Fibroblast of skin of back (primary cell): ENCODE measurements around the gene S100Z. TPM values are rescaled to one million over a fixed set of nuclear protein-coding genes. Genes with fewer than 3 reads are reported as not detected.
A peak's percentile ranks its signal among the peaks of the same experiment; 100 is the strongest.
"Not testable (repeated sequence)": the region's sequence is repeated elsewhere in the genome, so short reads cannot be mapped to it uniquely, and the experiment has no call there.

Experiments used
- DNase-seq: peaks from one replicate; pipeline ENCODE4 v3.0.0-alpha.2; 2013
- polyA plus RNA-seq, 2 experiments: library from polyadenylated mRNA; unstranded; fragments of 120-200 nt; gene quantifications; one replicate each; pipeline ENCODE4 v1.2.1, GENCODE V29; 2013; ENCODE audit not compliant: insufficient read length in 2 of 2

S100Z gene
- not detected for polyA plus RNA-seq (2013, experiment 1 of 2; ENCODE audit: insufficient read length)
- not detected for polyA plus RNA-seq (2013, experiment 2 of 2; ENCODE audit: insufficient read length)

DNA sequence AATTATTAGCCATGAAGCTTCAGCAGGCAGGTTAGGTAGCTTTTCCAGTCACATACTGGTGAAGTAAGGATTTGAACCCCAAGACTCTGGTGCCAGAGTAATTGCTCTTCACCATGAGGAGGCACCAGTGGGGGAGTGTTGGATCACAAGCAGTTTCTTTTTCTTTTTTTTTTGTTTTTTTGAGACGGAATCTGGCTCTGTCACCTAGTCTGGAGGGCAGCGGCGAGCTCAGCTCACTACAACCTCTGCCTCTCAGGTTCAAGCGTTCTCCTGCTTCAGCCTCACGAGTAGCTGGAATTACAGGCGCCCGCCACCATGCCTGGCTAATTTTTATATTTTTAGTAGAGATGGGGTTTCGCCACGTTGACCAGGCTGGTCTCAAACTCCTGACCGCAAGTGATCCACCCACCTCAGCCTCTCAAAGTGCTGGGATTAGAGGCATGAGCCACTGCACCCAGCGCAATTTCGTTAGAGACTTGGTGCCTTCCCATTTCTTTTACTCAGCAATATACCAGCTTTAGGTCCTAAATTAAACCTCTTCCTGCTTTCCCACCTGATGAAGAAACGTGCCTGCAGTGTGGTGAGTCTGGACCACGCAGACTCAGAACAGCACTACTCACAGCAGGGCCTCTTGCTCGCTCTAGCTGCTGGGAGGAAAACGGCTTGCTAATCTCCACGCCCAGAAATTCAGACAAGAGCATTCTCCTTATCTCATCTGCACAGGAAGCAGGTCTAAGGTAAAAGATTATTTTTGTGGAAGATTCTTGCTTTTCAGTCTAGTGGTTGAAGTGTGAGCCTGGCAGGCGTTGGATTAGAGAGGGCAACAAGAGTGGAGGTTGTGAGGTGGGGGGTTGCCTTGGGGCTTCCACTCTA, at the start of gene S100Z:
Gene S100Z (plus strand): TSS at position 596 of the 873 bp plus-strand sequence. CDS start 25,346 bp downstream, outside the sequence.
- DNase-seq: no peak

DNA sequence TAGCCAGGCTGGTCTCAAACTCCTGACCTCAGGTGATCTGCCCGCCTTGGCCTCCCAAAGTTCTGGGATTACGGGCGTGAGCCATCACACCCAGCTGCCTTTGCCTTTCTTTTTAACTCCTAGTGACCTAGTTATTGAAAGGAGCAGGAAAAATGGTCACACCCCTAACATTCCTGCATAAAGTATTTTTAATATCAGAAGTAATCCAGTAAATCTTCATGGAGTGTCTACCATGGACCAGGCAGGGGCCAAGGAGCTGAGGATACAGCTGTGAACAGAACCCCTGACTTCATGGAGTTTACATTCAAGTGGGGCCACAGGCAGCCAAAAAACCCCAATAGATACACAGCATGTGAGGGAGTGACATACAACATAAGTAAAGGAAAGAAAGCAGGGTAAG, 49.2 kb upstream of the S100Z start:
- DNase-seq: no peak

DNA sequence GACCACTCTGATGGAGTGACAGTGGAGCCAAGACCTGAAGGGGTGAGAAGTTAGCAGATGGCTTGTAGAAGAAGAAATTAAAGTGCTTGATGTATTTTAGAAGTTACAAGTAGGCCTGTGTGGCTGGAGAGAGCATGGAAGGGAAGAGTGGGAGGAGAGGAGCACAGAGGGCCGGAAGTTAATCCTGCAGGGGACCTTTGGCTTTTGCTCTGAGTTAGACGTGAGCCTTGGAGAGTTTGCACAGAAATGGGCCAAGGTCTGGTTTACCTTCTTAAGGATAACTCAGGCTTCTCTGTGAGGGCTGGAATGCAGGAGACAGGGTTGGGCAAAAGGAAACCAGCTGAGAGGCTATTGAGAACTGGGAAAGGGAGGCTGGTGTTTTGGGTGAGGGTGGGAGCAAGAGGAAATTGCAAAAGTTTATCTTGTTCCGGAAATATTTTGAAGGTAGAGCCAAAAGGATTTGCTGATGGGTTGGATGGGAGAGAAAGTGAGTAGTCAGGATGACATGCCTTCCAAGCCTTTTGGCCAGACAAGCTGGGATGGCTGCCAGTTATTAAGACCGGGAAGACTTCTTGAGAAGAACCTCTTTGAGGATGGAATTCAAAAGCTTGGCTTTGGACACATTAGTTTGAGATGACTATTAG, 48.5 kb upstream of the S100Z start:
- DNase-seq: peak; percentile 91

DNA sequence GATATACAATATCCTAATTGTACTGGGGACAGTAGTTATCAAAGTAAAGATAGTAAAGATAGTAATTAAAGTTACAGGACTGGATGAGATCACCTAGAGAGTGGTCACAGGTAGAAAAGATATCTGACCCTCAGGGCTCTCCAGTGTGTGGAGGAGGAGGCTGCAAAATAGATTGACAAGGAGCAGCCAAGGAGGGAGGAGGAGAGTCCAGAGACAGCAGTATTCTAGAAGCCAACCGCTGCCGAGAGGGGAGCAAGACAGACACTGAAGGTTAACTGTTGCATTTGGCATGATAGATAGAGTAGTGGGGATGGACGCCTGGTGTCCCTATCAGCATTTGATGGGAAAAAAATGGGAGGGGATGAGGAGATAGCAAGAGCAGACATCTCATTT, 48.0 kb upstream of the S100Z start:
- DNase-seq: no peak

DNA sequence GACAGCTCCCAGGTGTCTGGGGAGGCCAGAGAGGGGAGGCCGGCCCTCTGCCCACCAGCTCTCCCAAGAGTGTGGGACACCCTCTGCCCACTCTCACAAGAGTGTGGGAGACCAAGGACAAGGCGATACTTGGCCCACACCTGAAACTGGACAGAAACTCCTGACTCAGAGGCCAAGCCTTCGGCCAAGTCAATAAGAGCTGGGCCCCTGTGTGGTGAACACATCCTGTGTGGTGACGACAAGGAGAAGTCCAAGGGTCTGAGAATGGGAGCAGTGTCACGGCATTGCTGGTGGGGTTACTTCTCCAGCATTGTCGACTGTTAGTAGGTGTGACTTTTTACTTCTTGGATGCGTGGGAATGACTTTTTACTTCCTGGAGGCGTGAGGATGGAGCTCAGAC, 45.5 kb upstream of the S100Z start:
- DNase-seq: no peak

DNA sequence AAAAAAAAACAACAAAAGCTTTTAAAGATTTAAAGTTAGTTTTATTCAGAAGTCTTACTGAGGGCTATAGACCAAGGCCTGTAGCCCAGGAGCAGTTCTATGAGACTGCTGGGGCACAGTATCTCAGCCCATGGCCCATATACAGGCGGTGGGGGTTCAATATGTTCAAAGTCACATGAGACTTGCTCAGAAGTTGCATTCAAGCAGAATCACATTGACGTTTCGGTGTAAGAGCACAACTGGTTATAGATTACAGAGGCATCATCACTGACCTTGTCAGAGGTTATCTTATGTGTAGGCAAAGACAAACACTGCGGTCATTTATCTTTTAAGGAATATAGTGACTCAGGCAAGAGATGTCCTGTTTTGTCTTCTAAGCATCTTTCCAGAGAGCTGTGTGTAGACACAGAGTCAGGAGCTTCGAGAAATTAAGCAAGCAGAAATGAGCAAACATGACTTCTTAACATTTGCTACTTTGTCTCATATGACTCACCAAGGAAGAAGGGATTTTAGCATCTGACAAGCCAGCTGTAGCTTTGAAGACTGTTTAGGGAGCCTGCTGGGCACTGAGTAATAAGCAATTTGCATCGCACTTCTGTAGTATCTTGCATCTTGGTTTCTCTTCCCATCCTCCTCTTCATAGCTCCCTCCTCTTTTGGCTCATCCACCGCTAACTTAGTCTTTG, 43.9 kb upstream of the S100Z start:
- peak; percentile 96 for DNase-seq

DNA sequence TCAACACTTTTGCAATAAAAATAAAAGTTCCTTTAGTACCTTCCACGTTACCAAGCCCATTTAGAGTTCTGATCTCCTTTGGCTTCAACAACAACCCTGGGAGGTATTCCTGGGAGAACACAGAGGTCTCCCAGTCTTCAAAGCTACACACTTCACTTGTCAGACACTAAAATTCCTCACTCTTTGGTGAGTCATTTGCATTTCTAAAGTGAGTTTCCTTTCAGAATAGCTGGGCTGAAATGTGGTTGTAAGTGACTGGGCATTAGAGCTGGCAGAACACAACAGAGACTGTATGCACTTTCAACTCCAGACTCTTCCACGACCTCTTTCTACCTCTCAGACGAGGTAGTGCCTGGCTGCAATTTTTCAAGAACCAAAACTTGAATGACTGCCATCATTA, 42.5 kb upstream of the S100Z start:
- DNase-seq: peak; percentile 87

DNA sequence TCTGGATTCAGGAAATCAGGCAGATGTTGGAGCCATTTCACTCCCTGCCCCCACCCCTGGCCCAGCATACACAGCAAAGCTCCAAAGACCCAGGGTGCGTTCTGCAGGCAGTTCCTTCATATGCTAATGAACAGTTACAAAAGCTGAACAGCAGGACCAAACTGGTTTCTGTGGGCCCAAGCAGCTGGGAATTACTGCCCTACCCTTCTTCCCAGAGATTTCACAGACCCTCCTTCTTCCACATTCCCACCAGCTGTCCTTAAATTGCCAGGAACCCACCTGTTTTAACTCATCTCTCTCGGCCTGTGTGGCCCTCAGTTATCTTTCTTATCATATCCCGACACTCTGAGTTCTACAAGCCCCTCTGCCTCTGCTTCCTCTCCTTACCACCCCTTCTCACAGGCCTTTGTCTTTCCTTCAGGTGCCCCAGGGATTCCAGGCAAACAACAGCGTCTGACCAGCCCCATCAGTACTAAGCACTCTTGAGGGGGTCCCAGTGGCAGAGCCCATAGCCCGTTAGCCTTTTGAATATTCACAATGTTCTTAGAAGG, 41.6 kb upstream of the S100Z start:
- no peak for DNase-seq

DNA sequence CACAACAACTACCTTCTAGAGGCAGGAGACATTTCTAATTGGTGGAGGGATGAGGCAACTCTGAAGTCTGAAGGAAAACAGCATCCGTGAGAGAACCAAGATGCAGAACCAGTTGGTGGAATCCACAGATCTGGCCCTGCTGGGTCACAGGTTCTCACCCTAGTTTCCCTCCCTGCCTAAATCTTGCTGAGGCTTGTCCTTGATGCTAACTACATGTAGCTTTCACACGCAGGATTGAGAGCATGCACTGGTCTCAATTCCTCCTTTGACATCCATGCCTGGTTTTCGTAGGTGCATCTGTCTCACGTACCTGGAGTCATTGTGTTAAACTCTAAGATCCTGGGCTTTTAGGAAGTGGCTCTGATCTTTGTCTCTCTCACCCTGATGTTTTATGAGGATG, 40.7 kb upstream of the S100Z start:
- DNase-seq: no peak

DNA sequence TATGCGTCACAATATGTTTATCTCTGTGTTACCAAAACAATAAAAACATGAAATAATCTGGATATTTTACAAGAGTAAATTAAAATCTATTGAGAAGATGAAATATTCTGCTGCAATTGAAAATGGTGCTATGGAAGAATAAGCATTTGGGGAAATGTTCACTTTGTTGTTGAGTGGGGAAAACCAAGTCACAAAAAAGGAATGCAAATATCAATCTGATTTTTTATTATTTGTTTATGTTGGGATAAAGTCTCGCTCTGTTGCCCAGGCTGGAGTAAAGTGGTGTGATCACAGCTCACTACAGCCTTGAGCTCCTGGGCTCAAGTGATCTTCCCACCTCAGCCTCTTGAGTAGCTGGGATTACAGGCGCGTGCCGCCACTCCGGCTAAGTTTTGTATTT, 39.6 kb upstream of the S100Z start:
- no peak for DNase-seq

DNA sequence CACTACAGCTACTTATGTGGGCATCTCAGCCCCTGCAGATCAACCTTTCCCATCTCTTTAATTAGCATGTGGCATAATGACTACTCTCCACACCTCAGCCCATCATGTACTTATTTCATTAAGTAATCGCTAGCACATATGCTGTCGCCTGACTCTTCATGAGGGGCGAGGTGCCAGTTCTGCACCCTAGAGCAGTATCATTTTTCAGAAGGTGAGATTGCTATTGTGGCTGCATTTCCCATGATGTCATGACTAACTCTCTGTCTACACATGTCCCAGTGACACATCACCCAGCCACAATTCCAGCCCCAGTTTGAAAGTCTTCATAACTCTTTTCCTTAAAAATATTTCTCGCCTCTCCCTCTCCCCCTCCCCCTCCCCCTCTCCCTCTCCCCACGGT, 38.6 kb upstream of the S100Z start:
- DNase-seq: peak; percentile 67

DNA sequence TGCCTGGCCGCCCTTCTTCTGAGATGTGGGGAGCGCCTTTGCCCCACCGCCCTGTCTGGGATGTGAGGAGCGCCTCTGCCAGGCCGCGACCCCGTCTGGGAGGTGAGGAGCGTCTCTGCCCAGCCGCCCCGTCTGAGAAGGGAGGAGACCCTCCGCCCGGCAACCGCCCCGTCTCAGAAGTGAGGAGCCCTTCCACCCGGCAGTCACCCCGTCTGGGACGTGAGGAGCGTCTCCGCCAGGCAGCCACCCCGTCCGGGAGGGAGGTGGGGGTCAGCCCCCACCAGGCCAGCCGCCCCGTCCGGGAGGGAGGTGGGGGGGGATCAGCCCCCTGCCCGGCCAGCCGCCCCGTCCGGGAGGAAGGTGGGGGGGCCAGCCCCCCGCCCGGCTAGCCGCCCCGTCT, 37.6 kb upstream of the S100Z start:
- not testable (repeated sequence) for DNase-seq

DNA sequence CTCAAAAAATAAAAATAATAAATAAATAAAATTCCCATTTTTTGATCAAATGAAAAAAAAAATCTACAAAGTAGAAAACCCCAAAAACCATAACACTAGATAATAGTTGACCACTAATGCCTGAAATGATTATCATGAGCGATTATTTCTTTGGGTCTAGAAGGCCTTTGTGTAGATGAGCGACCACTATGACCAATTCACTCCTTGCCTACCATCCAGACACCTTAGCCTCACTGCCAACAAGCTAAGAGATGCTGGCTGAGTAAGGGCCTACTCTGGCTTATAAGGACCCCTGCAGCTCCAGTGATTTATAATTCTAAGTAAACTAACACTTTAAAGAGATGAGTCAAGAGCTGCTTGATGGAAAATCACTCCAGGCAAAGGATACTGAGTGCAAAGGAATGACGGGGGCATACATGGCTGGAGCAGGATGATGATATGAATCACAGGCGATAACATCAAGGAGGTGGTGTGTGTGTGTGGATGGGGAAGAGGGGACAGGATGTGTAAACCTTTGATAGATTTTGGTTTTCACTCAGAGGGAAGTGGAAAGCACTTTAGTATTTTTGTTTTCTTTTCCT, 35.7 kb upstream of the S100Z start:
- DNase-seq: peak; percentile 95

DNA sequence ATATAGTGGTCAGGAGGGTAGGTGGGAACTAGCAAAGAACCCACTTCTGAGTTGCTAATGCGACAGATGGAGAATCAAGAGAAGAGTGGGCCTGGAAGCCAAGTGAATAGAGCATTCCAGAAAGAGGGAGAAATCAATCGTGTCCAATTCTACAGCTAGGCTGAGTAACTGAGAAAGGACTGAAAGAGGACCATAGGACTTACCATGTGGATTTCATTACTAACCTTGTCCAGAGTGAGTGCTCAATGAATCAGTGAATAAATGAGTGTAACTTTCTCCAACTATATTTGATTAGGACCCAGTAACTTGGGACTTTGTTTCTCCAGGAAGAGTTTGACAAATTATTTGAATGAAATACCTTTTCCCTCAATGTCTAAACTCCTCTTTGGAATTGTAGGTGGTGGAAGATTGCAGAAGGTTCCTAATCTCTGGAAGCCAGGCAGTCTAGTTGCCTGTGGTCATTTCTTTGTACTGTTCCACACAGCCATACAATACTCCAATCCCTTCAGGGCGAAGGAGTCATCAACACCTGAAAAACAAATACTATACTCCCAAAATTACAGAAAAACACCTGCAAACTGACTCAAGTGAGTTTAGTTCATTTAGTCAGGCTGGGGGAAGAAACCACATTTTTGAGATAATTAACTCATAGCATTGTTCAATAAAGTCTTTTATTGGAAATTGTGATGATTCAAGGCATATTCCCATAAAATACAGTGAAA, 33.5 kb upstream of the S100Z start:
- DNase-seq: no peak

DNA sequence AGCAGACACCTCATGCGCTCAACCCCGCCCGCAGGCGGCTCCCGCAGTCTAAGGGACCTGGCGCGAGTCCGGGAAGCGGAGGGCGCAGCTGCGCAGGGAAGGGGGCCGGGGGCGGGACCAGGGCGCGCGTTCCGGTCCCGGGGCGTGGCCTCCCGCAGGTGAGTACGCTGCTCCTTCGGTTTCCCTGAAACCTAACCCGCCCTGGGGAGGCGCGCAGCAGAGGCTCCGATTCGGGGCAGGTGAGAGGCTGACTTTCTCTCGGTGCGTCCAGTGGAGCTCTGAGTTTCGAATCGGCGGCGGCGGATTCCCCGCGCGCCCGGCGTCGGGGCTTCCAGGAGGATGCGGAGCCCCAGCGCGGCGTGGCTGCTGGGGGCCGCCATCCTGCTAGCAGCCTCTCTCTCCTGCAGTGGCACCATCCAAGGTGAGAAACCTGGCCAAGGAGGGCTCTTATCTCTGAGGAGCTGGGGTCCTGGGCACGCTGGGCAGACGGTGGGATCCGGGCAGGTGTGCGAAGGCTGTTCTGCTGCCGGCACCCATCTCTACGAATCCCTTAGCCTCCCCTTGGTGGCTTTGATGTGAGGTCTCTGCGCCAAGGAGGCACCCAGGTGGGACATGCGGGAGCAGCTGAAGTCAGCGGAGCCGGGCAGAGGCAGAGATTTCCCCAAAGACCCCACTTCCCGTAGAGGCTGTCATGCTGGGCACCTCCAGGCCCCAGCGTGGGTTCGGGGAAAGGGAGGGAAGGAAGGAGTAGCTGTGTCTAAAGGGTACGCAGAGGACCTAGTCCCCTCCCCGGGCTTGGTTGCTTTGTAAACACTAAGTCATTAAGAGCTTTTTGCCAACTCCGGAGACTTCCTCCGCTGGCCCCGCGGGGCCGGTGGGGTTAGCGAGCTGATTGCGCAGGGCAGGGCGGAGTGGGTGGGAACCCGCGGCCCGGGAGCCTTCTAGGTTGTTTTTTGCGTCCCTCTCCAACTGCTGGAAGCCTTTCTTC, 30.7 kb upstream of the S100Z start, which contains the start of gene F2RL1:
Gene F2RL1 (plus strand): TSS at position 187 of the 988 bp plus-strand sequence. CDS start 153 bp downstream, at position 340.
- peak; percentile 70 for DNase-seq

DNA sequence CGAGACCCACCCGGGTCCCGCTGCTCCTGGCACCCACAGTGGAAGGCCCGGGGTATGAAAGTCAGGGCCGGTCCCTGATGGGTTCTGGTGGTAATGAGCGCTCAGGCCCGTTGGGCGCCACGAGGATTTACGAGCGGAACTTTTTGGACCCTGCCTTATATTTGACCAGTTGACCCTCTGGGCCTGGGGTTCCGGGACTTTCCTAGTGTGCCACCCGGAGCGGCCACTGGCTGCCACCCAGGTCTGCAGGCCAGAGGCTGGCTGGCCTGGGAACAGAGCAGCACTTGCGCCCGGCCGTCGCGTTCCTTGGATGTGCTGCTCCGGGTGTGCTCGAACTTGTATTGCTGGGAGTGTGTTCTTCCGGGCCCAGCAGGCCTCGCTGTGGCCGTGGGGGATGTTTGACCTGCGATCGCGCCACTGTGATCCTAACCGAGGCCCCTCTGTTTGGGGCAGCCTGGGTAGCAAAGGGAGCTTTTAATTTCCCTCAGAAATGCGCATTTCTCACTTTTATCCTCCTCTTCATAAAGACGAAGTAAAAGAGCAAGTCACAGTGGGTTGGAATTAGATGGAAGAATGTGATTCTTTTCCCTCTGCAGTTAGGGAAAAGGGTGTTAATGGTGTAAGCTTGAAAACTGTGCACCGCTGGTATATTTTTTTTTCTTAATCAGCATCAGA, 29.8 kb upstream of the S100Z start:
- DNase-seq: no peak

DNA sequence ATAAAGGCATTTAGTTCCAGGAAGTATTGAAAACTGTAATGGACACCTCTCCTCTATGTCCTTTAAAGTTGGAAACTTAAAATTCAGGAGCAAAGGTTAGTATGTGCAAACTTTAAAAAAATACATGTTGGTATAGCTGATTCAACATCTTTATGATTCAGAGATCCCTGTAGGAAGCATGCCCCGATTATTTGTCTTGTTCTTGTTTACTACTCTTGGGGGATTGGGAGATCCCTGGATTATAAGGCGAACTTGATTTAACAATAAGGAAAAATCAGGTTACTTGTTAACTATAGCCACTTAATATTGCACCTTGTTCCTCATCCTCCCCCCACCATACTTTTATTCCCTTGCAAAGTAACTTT, 29.3 kb upstream of the S100Z start:
- no peak for DNase-seq

DNA sequence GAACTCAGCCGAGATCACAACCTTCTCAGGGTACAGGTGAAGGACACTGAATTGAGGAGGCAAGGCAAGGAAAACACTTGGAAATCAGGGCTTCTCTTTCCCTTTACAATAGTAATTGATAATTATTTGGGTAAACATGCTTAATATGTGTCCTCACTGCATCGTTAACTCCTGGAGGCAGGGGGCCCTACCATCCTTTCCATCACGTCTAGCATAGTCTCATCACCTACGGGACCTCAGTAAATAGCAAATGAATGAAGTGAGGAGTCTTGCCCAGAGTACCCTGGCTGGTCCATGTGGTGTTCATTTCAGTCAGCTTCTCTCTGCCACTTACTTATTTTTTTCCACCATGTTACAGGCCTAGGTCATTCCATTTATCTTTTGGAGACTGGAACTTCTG, 28.7 kb upstream of the S100Z start:
- DNase-seq: no peak

DNA sequence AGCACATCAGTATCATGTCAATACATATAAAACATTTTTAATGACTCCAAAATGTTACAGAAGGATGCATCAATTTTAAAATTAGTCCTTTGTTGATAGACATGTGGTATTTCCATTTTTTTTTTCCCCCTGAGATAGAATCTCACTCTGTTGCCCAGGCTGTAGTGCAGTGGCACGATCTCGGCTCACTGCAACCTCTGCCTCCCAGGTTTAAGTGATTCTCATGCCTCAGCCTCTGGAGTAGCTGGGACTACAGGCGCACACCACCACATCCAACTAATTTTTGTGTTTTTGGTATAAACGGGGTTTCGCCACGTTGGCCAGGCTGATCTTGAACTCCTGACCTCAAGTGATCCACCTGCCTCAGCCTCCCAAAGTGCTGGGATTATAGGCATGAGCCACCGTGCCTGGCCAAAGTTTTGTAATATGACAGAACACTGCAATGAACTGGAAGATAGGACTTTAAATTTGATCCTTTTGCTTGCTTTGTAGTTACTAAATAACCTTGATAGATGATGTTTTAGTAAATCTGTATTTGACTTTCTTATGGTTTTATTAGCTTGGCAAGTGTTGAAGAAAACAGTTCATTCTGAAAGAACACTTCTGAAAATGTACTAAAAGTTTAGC, 27.6 kb upstream of the S100Z start:
- not testable (repeated sequence) for DNase-seq
